GM19395 (cell line): ENCODE results near the gene PCSK6.
"Not testable (repeated sequence)": the region's sequence is repeated elsewhere in the genome, so short reads cannot be mapped to it uniquely, and the experiment has no call there.

Experiments used
- ATAC-seq: cut with Tn5 transposase; IDR thresholded peaks from one replicate; pipeline ENCODE4 v1.9.1; 2021; ENCODE audit warnings: mild to moderate bottlenecking, moderate library complexity; ENCODE audit not compliant: unreplicated experiment

Gene PCSK6

DNA sequence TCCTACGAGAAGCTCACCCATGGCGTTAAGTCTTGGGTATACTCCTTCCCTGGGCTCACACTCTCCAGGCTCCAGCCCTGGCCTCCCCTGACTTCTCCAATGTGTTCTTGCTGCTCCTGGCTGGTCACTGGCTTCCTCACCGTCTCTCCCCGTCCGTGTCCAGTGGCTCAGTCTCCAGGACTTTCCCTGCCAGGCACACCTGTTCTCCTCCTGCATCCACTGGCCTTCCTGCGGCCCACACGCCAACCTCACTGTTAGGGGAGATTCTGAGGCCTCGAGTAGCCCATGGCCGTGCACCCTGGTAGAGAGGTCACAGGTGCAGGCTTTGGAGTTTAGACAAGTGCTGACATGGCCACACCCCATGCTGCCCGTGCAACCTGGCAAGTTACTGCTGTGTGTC is 102.5 kb downstream of the PCSK6 start:
- no peak for ATAC-seq

DNA sequence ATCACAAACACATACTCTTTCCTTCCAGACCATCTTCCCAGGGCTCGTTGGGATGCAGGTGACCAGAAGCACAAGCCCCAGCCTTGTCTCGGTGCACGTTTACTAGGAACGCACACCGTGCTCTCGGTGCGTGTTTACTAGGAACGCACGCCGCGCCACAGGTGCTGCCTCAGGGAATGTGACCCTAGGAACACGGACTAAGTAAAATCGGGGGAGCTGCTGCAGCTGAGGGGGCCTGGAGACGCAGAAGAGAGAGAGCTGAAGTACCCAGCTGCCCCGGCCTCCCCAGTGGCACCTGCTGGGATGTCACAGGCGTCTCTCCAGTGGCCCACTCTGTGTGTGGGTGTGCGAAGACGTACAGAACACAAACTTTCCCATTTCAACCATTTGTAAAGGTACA is 103.5 kb downstream of the PCSK6 start:
- ATAC-seq: no peak

DNA sequence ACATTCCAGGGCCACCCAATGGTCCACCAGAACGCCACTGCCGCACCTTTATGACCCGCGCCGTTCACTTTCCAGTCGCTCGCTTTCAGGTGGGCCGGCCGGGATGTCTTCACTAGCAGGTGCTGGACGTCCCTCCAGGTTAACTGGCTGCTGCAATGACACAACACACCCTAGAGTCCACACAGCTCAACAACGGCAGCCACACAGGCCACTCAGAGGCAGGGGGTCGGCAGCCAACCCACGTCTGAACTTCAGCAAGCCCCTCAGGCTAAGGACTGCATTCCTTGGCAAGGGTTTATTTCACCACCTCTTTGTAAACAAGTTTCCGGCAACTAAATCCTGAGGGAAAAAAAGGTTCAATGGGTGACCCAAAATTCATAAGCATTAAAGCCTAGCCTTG is 105.2 kb downstream of the PCSK6 start:
- ATAC-seq: no peak

DNA sequence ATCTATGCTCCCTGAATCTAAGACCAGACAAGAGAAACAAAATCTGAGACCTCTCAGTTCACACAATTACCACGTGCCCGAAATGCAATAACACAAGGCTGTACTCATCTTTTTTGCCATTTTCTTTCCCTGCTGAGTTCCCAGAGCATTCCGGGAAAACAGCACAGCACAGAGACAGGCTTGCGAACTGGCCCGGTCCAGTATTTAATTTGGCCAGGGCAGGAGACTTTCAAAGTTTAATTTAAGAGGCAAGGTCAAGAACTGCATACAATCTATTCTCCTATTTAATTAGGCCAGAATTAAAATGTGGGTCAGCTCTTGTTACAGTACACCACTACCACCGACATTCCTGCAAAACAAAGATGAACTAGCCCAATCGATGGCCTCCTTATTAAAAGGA is 107.0 kb downstream of the PCSK6 start:
- no peak for ATAC-seq

DNA sequence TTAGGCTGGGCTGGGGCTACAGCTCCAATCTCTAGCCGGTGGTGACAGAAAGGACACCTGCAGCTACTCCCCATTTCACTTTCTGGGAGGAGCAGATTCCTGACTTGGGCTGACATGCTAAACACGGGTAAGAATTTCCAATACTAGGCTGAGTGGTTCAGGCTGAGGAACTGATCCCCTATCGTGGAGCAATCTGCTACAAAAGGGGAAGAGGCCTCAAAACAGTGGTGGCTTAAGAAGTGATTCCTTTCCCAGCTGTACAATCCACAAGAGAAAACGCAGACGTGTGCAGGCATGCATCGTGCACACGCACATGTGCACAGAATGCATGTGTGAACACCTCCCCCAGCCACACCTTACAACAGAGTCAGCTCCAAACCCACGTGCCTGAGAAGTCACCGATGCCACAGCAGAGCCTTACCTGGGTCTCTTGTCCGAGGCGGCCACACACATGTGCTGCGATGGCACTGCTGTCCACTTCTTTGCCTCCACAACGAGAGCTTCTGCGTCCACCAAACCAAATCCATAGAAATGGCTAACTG is 107.8 kb downstream of the PCSK6 start:
- ATAC-seq: no peak

DNA sequence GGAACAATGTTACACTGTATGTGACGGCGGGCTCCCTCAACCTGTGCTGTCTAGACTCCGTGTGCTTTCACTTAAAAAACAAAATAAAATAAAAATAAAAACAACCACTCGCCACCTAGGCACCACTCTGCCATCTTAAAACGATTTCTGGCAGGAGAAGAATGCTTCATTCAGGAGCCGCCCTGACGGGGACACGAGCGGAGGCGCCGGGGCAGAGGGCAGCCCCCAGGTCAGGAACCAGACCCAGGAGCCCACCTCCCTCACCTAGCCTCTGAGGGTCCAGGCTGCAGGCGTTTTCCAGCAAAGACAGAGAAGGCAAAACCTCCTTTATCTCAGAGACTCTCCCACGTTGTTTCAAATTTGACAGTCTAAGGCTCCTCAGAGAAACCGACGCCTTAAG is 109.4 kb downstream of the PCSK6 start:
- ATAC-seq: no peak

DNA sequence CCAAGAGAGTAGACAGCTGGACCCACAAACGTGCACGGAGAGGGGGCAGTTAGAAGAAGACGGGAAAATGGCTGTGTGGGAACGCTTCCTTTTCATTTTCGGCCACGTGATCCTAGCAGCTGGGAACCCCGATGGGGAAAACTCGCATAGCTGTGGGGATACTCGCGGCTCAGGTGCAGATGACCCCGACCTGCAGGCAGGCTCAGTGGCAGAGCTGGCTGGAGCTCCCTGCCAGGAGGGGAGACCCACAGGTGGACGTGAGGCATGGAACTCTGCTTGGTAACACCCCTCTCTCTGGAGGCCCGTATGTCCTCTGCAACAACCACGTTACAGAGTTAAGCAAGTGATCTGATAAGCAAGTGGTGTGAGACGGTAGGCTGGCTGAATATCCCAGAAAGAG is 109.9 kb downstream of the PCSK6 start:
- no peak for ATAC-seq

DNA sequence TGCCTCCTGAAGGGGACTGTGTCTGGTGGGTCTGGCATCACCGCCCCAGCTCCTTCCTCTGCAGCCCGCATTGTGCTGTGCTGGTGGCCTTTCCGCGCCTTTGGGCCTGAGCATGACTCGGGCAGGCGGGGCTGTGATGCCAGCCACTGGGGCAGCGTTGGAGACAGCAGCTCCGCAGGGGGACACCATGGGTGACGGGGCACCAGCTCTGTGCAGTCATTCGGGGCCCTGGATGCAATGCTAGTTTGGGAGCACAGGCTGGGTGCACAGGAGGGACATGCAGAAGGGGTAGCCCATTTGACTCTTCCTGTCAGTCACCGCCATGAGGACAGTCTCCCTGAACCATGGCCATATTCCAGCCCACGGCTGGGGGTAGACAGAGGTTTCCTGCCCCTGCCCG is 110.6 kb downstream of the PCSK6 start:
- no peak for ATAC-seq

DNA sequence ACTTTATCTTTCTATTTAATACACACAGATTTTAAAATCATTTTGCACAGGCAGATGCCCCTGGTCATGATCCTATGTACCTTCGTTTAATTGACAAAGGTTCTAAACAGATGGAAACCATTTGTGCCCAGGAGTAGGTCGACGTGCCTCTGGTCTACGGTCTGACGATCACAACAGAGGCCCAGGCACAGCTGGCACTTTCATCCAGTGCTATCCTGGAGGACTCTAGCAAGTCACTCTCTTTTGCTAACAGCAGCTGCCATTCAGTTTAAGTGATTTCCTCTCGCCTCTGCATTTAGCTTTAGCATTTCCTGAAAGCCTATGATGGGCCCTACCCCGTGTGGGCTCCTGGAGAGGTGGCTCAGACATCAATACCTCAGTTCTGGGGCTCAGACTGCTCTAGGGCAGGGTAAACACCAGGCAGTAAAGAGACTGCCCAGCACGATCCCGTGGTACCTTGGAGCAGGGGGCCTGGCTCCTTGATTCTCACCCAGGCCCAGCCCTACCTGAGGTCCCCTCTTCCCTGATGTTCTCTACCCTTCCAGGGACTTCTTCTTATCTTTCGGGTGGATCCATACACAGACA is 111.2 kb downstream of the PCSK6 start:
- ATAC-seq: no peak

DNA sequence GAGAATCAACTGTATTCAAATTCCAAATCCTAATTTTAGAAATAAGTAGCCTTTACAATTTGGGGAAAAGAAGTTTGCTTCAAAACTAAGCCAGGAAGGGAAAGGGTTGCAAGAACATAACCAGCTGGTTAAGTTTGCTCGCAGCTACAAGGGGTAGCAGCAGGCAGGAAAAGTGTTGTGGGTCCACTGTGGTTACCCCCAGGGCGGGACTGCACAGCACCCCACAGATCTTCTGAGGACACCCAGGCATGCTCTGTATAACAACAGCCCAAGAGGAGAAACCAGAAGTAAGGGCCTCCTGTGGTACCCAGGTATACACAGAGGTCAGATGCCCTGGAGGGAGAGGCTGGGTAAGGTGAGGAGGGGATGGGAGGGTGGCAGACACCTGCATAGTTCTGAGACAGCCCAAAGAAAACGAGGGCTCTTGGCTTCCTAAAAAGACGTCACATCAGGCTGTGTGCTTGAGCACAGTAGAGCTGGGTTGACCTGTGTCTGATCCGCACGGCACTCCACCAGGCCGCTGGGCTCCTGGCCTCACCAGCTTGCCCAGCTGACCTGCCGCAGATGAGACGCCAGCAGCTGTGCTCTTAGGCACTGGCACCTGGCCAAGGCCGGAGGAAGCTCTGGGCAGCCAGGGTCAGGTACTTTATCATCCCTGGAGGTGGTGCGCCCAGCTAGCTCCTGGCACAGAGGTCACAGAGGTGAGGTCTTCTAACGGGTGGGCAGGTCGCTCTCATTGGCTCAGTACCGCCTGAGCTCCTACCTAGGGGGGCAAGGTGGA is 112.7 kb downstream of the PCSK6 start:
- ATAC-seq: no peak

DNA sequence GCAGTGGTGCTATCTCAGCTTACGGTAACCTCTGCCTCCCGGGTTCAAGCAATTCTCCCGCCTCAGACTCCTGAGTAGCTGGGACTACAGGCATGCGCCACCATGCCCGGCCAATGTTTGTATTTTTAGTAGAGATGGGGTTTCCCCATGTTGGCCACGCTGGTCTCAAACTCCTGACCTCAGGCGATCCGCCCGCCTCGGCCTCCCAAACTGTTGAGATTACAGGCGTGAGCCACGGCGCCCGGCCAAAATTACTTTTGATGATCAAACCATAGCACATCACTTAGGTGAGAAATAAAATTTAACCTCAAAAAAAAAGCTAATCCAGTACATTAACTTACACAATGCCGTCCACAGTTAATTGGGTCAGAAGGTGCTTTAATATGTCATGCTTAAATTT is 114.5 kb downstream of the PCSK6 start:
- ATAC-seq: not testable (repeated sequence)

DNA sequence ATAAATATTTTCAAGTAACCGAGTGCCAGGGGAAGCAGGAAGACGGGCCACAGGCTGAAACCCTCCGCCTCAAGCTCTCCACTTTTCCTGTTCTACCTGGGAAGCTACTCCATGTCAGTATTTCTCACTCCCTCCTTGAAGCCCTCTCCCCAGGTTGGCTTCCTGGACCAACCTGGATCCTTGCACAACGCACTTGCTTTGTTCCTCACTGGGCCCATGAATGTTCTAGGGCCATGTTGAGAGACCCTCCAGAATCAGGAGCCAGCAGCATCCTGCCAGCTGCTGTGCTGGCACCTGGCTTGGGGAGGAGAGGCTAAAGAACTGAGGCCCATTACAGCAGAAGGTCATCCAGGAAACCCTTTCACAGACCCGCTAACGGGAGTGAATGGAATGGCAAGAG is 115.2 kb downstream of the PCSK6 start:
- no peak for ATAC-seq

DNA sequence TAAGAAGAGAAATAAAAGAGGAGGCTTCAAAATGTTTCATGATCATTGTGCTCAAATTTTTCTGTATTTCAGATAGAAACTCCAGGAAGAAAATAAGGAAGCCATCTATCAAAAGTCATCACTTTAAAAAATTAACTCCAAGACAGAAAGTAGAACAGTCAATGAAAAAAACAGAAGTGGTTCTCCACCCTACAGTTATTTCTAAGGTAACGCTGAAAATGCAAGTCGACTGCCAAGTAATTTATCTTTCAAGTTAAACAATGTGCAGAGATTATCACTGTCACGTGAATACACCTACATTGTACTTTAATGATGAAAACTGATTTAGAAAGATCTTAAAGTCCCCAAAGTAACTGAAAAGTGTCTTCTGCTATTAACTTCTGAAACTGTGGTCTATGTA is 115.9 kb downstream of the PCSK6 start:
- no peak for ATAC-seq

DNA sequence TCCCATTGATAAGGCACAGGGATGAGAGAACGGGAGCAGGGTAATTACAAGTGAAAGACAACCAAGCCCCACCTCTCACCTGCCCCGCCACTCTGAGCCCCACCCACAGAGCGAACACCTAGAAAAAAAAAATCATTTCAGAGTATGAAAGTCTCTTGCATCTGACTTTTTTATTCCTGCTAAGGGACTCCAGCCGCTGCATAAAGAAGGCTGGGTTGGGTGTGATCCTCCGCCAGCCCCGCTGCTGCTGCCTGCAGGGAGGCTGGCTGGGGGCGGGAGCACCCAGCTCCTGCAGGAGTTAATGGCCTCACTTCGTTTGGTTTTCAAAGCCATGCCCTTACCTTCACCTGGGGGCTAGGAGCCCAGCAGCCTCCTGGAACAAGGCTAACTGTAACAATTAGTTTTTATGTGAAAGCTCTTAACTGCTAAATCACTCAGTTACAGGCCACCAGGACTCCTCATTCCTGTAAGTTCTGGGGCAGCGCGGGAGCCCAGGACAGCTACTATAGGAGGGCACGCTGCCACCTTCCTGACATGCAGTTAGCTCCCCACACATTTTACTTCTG is 116.5 kb downstream of the PCSK6 start:
- ATAC-seq: no peak

DNA sequence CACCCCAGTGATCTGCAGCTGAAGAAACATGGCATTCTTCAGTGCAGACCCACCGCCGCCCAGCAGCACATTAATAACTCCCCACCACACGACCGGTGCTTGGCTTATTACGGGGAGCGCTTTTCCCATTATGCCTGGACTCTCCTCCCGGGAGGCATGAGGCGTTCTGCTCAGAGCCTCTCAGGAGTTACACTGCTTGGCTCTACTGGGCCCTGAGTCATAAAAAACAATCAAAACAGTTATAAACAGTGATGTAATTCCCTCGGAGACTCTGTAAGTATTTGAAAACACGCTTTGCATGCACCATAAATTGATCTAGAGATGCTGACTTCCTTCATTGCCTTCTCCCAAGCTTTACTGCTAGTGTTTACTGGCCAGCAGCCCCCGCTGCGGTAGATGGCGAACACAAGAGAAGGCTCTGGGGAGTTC is 117.3 kb downstream of the PCSK6 start:
- ATAC-seq: no peak

DNA sequence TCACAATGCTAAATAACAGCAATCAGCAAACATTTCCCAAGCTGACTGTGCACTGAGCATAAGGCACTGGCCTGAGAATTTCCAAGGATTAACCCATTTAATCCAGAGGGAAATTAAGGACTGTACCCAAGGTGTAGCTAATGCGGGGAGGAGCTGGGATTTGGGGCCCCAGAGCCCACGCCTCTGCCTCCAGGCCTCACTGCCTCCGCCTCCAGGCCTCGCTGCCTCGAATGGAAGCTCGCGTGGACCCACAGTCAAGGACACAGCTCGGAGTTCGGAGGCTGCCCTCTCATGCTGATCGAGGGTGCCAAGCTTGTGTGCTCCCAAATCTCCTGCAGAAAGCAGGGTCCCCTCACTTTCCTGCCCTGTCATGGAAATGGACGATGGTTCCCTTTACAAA is 118.0 kb downstream of the PCSK6 start:
- no peak for ATAC-seq

DNA sequence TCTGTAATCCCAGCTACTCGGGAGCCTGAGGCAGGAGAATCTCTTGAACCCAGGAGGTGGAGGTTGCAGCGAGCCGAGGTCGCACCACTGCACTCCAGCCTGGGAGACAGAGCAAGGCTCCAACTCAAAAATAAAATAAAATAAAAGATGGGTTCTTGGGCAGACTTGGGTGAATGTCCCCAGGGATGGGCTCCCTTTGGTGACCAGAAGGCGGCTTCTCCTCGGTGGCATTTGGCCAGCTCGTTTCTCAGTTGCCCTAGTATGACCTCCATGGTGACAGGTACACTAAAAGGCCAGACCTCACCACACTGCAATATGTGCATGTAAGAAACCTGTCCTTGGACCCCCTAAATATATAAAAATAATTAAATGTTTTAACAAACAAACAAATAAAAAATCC is 118.4 kb downstream of the PCSK6 start:
- no peak for ATAC-seq

DNA sequence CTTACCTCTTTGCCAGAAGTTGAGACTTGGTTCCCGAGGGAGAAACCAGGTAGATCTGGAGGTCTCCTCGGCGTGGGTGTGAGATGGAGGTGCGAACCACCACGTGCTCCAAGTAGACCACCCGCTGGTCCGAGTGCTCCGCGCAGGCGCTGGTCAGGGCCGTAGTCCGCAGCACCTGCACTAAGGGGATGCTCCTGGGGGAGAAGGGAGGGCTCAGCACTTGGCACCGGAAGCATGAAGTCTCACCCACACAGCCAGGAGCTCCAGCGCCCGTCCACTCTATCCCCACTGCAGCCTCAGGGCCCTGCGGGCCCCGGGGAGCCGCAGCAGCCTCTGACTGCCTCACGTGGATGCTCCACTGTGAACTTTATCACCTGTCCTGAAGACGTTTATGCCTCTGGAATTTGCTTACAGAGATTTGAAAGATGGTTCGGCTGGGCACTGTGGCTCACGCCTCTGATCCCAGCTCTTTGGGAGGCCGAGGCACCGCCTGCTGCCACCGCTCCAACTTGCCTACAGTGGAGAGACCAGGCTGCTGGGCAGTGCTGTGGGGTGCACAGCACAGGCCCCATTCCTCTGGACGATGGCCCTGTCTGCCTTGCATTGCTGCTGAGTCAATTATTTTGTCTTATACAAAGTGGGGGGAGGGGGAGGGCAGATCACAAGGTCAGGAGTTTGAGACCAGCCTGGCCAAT is 119.0 kb downstream of the PCSK6 start:
- ATAC-seq: no peak

DNA sequence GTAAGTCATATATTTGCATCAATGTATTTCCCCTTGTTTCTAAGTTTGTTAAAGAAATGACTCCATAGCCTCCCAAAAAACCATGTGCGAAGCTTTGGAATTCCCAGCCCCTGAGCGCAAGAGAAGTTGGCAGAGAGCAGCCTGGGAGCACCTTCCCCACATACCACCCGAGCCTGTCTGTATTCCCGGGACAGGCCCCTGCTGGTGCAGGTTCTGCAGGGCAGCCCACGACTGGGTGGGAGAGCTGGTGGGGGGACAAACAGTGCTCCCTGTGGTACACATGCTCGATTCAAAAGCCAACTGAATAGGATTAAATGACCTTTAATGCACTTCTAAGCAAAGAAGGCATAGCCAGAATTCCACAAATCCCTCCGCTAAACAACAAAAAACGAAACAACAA is 119.8 kb downstream of the PCSK6 start:
- ATAC-seq: no peak

DNA sequence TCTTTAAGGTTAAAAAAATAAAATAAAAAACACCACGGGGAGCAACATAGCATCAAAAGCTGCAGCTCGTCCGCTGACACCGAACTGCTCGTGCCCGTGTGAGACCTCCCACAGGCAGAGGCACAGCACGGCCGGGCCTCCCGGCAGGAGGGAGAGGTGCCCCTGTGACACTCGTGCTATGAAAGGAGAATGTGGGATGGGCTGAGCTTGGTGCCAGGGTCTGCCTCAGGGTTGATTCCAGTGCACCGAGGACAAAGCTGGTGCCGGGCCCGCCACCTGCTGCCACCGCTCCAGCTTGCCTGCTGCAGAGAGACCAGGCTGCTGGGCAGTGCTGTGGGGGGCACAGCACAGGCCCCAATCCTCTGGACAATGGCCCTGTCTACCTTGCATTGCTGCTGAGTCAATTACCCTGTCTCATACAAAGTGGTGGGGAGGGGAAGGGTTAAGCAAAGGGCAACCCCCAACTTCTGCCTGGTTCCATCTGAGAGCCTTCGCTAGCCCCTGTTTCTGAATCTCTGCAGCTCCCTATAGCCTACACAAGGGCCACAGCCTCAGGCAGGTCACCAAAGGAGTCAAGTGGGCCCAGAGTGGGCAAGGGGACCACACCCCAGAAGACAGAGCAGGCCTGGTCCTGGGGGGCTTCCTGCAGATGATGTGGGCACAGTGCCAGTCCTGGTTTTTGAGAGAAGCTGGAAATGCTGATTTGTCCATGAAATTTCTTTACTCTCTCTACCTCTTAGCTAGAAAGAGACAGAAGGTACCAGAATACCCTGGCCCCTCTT is 120.5 kb downstream of the PCSK6 start:
- no peak for ATAC-seq
